Neural crest cell (in vitro differentiated cells): Measurements from ENCODE around the gene CDON. TPM values are rescaled to one million over a fixed set of nuclear protein-coding genes. Genes with fewer than 3 reads are reported as not detected.
A peak's percentile ranks its signal among the peaks of the same experiment; 100 is the strongest.
"Not testable (repeated sequence)": the region's sequence is repeated elsewhere in the genome, so short reads cannot be mapped to it uniquely, and the experiment has no call there.

Experiments used
- DNase-seq: peaks from one replicate; pipeline ENCODE4 v3.0.0; 2021; ENCODE audit warnings: low read depth, mixed read lengths, low spot score
- H3K27ac Mint-ChIP-seq: one replicate; pipeline ENCODE4 v1.8.0; 2021; ENCODE audit warnings: mild to moderate bottlenecking, mixed read lengths; ENCODE audit not compliant: unreplicated experiment
- H3K27me3 Mint-ChIP-seq: 2 replicates; pipeline ENCODE4 v1.8.0; 2021; ENCODE audit warnings: low read depth, mild to moderate bottlenecking, mixed read lengths
- H3K36me3 Mint-ChIP-seq: 2 replicates; pipeline ENCODE4 v1.8.0; 2021; ENCODE audit warnings: low read depth, mild to moderate bottlenecking, mixed read lengths
- H3K4me1 Mint-ChIP-seq: 2 replicates; pipeline ENCODE4 v1.8.0; 2021; ENCODE audit warnings: mixed read lengths
- H3K4me3 Mint-ChIP-seq: one replicate; pipeline ENCODE4 v1.8.0; 2021; ENCODE audit warnings: mild to moderate bottlenecking, mixed read lengths
- H3K9me3 Mint-ChIP-seq: 2 replicates; pipeline ENCODE4 v1.8.0; 2021; ENCODE audit warnings: mixed read lengths
- CTCF ChIP-seq: fragments of 200-600 bp; sonication (generic); conservative IDR thresholded peaks from 2 replicates; pipeline ENCODE4 v1.5.0; 2021; ENCODE audit warnings: antibody characterized with exemption, mild to moderate bottlenecking
- total RNA-seq: library from RNA; stranded (reverse); gene quantifications from 2 replicates; pipeline ENCODE4 v1.2.1, GENCODE V29; 2021

Gene CDON
- total RNA-seq, 1 donor from 2014 or later, result 22.1 TPM

DNA sequence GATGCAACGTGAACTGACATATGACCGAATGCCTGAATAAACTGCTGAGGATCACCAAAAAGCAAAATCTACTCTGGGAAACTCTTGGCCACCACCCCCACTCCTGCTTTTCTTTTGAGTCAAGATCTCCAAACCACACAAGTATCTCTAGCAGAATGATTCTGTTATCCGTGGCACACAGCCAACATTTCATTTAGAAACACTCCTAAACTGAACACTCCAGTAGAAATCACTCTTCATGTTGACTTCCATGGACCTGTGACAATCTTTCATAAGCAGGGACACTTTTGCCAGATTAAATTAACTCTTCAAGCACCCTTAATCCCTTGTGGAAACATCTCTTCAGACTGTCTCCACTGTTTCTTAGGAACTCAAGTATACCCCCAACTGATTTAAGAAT lies 72.4 kb downstream of the CDON start:
- no peak for TF ChIP-seq CTCF
- Mint-ChIP-seq H3K4me1 (peaks cover 10% of the 10 kb centered on the region), H3K36me3 (no peaks in the 10 kb centered on the region), H3K9me3 (no peaks in the 10 kb centered on the region), H3K27ac (no peak overlapping the region), H3K4me3 (no peak overlapping the region), H3K27me3 (no peaks in the 10 kb centered on the region)
- DNase-seq, result no peak

DNA sequence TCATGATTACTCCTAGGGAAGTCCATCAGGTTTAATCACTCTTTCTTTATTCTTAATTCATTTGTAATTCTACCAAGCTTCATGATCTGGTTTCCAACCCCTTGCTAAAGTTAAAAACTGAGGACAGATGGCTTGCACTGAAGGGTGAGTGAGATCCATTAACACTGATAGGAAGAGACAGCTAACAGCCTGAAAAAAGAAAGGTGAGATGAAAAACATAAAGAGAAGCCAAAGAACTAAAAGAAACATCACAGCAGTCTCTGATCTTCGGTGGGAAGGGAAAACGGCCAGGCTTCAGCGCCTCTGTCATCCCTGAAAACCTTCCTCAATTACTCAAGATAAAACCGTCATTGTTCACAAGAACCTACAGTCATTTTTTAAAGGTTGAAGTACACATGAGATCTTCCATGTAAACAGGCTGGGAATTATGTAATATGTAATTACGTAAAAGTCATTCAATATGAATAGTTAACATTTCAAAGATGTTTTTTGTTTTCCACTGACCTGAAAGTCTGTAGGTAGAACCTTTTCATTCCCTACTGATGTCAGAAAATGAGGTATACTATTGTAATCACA lies 75.5 kb downstream of the CDON start:
- Mint-ChIP-seq H3K36me3 (no peaks in the 10 kb centered on the region), H3K4me1 (no peaks in the 10 kb centered on the region), H3K9me3 (no peaks in the 10 kb centered on the region), H3K27ac (no peak overlapping the region), H3K4me3 (no peak overlapping the region), H3K27me3 (no peaks in the 10 kb centered on the region)
- no peak for TF ChIP-seq CTCF
- no peak for DNase-seq

DNA sequence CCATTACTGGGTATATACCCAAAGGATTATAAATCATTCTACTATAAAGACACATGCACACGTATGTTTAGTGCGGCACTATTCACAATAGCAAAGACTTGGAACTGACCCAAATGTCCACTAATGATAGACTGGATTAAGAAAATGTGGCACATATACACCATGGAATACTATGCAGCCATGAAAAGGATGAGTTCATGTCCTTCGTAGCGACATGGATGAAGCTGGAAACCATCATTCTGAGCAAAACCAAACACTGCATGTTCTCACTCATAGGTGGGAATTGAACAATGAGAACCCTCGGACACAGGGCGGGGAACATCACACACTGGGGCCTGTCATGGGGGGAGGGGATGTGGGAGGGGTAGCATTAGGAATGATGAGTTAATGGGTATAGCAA lies 76.7 kb downstream of the CDON start:
- not testable (repeated sequence) for H3K27me3 Mint-ChIP-seq, DNase-seq, H3K4me1 Mint-ChIP-seq, H3K9me3 Mint-ChIP-seq, H3K36me3 Mint-ChIP-seq, H3K4me3 Mint-ChIP-seq, H3K27ac Mint-ChIP-seq

DNA sequence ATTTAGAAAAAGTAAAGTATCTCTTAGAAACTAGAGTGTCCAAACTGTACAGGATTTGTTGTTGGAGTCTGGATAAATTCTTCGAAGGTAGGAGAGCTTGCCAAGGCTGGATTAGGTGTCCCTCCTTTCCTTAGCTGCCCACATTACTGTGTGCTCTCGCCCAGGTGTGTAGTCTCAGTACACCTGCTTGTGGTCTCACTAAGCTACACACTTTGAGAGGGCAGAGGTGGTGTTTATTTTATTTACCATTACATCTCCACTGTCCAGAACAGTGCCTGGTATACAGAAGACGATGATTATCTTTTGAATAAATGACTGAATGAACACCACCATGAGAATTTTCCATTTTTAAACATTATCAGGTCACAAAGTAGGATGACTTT lies 80.3 kb downstream of the CDON start:
- H3K36me3 Mint-ChIP-seq, result no peaks in the 10 kb centered on the region
- H3K9me3 Mint-ChIP-seq, result no peaks in the 10 kb centered on the region

GRCh38 chr11:125980436-125980835 lies 82.2 kb downstream of the CDON start:
- no peaks in the 10 kb centered on the region for H3K9me3 Mint-ChIP-seq

More for the DNA sequence above, 80.3 kb downstream of the CDON start:
- no peak overlapping the region for H3K4me3 Mint-ChIP-seq
- TF ChIP-seq CTCF, result no peak
- no peak overlapping the region for H3K27ac Mint-ChIP-seq
- H3K4me1 Mint-ChIP-seq, result peaks cover 36% of the 10 kb centered on the region
- no peaks in the 10 kb centered on the region for H3K27me3 Mint-ChIP-seq
- no peak for DNase-seq

DNA sequence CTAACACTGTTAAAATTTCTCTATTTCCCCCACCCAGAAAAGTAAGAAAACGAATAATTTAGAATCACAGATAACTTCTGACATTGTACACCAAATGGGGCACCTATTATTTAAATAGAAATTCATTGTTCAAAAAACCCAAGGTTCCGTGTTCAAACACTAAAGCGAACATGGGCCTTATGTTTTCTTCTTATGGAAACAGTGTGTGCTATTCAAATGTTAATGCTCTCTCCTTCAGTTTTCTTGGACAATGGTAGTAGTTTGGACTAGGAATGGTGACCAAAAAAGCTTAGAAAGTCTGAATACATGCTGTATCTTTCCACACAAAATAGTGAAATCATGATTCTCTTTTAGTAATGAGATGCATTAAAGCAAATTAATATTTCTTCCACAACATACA lies 83.2 kb downstream of the CDON start:
- no peaks in the 10 kb centered on the region for H3K36me3 Mint-ChIP-seq
- DNase-seq, result no peak
- H3K9me3 Mint-ChIP-seq, result no peaks in the 10 kb centered on the region
- H3K4me1 Mint-ChIP-seq, result peaks cover 44% of the 10 kb centered on the region
- H3K27me3 Mint-ChIP-seq, result no peaks in the 10 kb centered on the region
- TF ChIP-seq CTCF, result no peak
- H3K4me3 Mint-ChIP-seq, result peak overlapping the region; percentile 10
- H3K27ac Mint-ChIP-seq, result no peak overlapping the region

More at GRCh38 chr11:125980436-125980835, 82.2 kb downstream of the CDON start:
- Mint-ChIP-seq H3K4me1 (peaks cover 44% of the 10 kb centered on the region), H3K27ac (no peak overlapping the region), H3K4me3 (no peak overlapping the region), H3K36me3 (no peaks in the 10 kb centered on the region), H3K27me3 (no peaks in the 10 kb centered on the region)
- no peak for DNase-seq
- TF ChIP-seq CTCF, result no peak
